BLaER1 treated with 17β-estradiol and CSF1 and Interleukin-3, amounts not matched to agents 10 nM and 100 nM (cell line): Measurements from ENCODE around the gene UBE2E2.

Experiments used
- H3K27ac ChIP-seq, 11 experiments: shearing (Covaris generic); formaldehyde crosslinking; 2 replicates each; pipeline ENCODE4 v1.8.1; 2022
- H3K27me3 ChIP-seq, 11 experiments: shearing (Covaris generic); formaldehyde crosslinking; 2 replicates each; pipeline ENCODE4 v1.8.1; 2022
- H3K36me3 ChIP-seq, 11 experiments: shearing (Covaris generic); formaldehyde crosslinking; 2 replicates each; pipeline ENCODE4 v1.8.1; 2022
- H3K4me1 ChIP-seq, 10 experiments: shearing (Covaris generic); formaldehyde crosslinking; 2 replicates each; pipeline ENCODE4 v1.8.1; 2022
- H3K4me2 ChIP-seq, 11 experiments: shearing (Covaris generic); formaldehyde crosslinking; 2 replicates each; pipeline ENCODE4 v1.8.1; 2022
- H3K4me3 ChIP-seq, 10 experiments: shearing (Covaris generic); formaldehyde crosslinking; 2 replicates each; pipeline ENCODE4 v1.8.1; 2022
- H3K9ac ChIP-seq, 11 experiments: shearing (Covaris generic); formaldehyde crosslinking; 2 replicates each; pipeline ENCODE4 v1.8.1; 2022
- H3K9me3 ChIP-seq, 11 experiments: shearing (Covaris generic); formaldehyde crosslinking; replicated peaks in 1 of 11; 2 replicates each; pipeline ENCODE4 v1.8.1; 2022
- H4K20me1 ChIP-seq, 11 experiments: shearing (Covaris generic); formaldehyde crosslinking; 2 replicates each; pipeline ENCODE4 v1.8.1; 2022
- Cebpa-rat ChIP-seq, 11 experiments: shearing (Covaris generic); IDR thresholded peaks; 2 replicates each; pipeline ENCODE4 v1.8.1; 2022

Gene UBE2E2

GRCh38 chr3:23395115-23395514 is 192.0 kb downstream of the UBE2E2 start:
- H4K20me1 ChIP-seq: peaks cover 0 to 87% (median 7%) of the 10 kb centered on the region in 11 experiments; a peak in 8 of 22 replicates
- H3K4me1 ChIP-seq: peaks cover 4 to 13% (median 8%) of the 10 kb centered on the region in 10 experiments; a peak in 17 of 20 replicates
- H3K9ac ChIP-seq: no peak overlapping the region
- no peak overlapping the region for H3K4me2 ChIP-seq
- 0 out of 22 replicates have a peak, but pooled peaks cover 0 to under 1% (median 0%) of the 10 kb centered on the region in 11 experiments for H3K27me3 ChIP-seq
- 0 out of 22 replicates have a peak, but pooled peaks cover 0 to 5% (median 0%) of the 10 kb centered on the region in 11 experiments for H3K9me3 ChIP-seq
- TF ChIP-seq Cebpa-rat (IDR thresholded peaks at IDR 0.05): no peak
- H3K4me3 ChIP-seq: no peak overlapping the region
- H3K36me3 ChIP-seq: peaks cover 0 to 6% (median 0%) of the 10 kb centered on the region in 11 experiments; a peak in 2 of 22 replicates
- no peak overlapping the region for H3K27ac ChIP-seq

- H3K4me3 ChIP-seq: no peak overlapping the region
- no peaks in the 10 kb centered on the region for H3K36me3 ChIP-seq
- peaks cover 0 to 87% (median 14%) of the 10 kb centered on the region in 11 experiments; a peak in 13 of 22 replicates for H4K20me1 ChIP-seq
- peaks cover 4 to 13% (median 8%) of the 10 kb centered on the region in 10 experiments; a peak in 17 of 20 replicates for H3K4me1 ChIP-seq
- peak overlapping the region in 2 of 11 experiments; percentile 21 to 32; a peak in 4 of 22 replicates for H3K4me2 ChIP-seq
- H3K27ac ChIP-seq: no peak overlapping the region
- no peak for TF ChIP-seq Cebpa-rat (IDR thresholded peaks at IDR 0.05)
- H3K9me3 ChIP-seq: no peaks in the 10 kb centered on the region
- H3K27me3 ChIP-seq: peaks cover 0 to 14% (median 2%) of the 10 kb centered on the region in 11 experiments; a peak in 3 of 22 replicates
- no peak overlapping the region for H3K9ac ChIP-seq
Observed at GRCh38 chr3:23396746-23397145, 193.6 kb downstream of the UBE2E2 start.

GRCh38 chr3:23399221-23399620 is 196.1 kb downstream of the UBE2E2 start:
- Histone ChIP-seq H3K36me3 (no peaks in the 10 kb centered on the region), H4K20me1 (peaks cover 0 to 92% (median 21%) of the 10 kb centered on the region in 11 experiments; a peak in 14 of 22 replicates), H3K4me2 (no peak overlapping the region), H3K4me3 (no peak overlapping the region), H3K4me1 (peaks cover 13 to 21% (median 19%) of the 10 kb centered on the region in 10 experiments), H3K9me3 (no peaks in the 10 kb centered on the region), H3K27me3 (peaks cover 0 to 17% (median 3%) of the 10 kb centered on the region in 11 experiments; a peak in 3 of 22 replicates), H3K27ac (no peak overlapping the region), H3K9ac (no peak overlapping the region)
- no peak for TF ChIP-seq Cebpa-rat (IDR thresholded peaks at IDR 0.05)

GRCh38 chr3:23402728-23403492 is 199.8 kb downstream of the UBE2E2 start:
- Histone ChIP-seq H3K27ac (no peak overlapping the region), H3K4me3 (no peak overlapping the region), H3K9me3 (no peaks in the 10 kb centered on the region), H4K20me1 (peaks cover 0 to 99% (median 37%) of the 10 kb centered on the region in 11 experiments; a peak in 14 of 22 replicates), H3K4me2 (peak overlapping the region; percentile 25 to 79 (median 58)), H3K9ac (no peak overlapping the region), H3K27me3 (peaks cover 0 to 17% (median 3%) of the 10 kb centered on the region in 11 experiments; a peak in 4 of 22 replicates), H3K4me1 (peaks cover 23 to 41% (median 30%) of the 10 kb centered on the region in 10 experiments), H3K36me3 (no peaks in the 10 kb centered on the region)
- TF ChIP-seq Cebpa-rat (IDR thresholded peaks at IDR 0.05): no peak

- Histone ChIP-seq H3K4me1 (peaks cover 23 to 41% (median 30%) of the 10 kb centered on the region in 10 experiments), H3K4me2 (peak overlapping the region in 5 of 11 experiments; percentile 57 to 79 (median 72); a peak in 10 of 22 replicates), H3K9me3 (no peaks in the 10 kb centered on the region), H4K20me1 (peaks cover 0 to 99% (median 37%) of the 10 kb centered on the region in 11 experiments; a peak in 14 of 22 replicates), H3K36me3 (no peaks in the 10 kb centered on the region), H3K27ac (no peak overlapping the region), H3K9ac (no peak overlapping the region), H3K27me3 (peaks cover 0 to 17% (median 3%) of the 10 kb centered on the region in 11 experiments; a peak in 4 of 22 replicates), H3K4me3 (no peak overlapping the region)
- no peak for TF ChIP-seq Cebpa-rat (IDR thresholded peaks at IDR 0.05)
Observed at GRCh38 chr3:23404246-23404645, 201.1 kb downstream of the UBE2E2 start.

GRCh38 chr3:23405081-23405480 is 202.0 kb downstream of the UBE2E2 start:
- no peak overlapping the region; a peak in 1 of 20 replicates for H3K4me3 ChIP-seq
- H3K36me3 ChIP-seq: no peaks in the 10 kb centered on the region
- H3K4me2 ChIP-seq: peak overlapping the region; percentile 21 to 79 (median 61); a peak in 18 of 22 replicates
- no peak overlapping the region for H3K27ac ChIP-seq
- H3K4me1 ChIP-seq: peaks cover 23 to 41% (median 30%) of the 10 kb centered on the region in 10 experiments
- H3K9me3 ChIP-seq: no peaks in the 10 kb centered on the region
- H3K27me3 ChIP-seq: peaks cover 0 to 17% (median 3%) of the 10 kb centered on the region in 11 experiments; a peak in 4 of 22 replicates
- no peak overlapping the region for H3K9ac ChIP-seq
- TF ChIP-seq Cebpa-rat (IDR thresholded peaks at IDR 0.05): no peak
- peaks cover 0 to 99% (median 35%) of the 10 kb centered on the region in 11 experiments; a peak in 14 of 22 replicates for H4K20me1 ChIP-seq

- peaks cover 0 to 99% (median 28%) of the 10 kb centered on the region in 11 experiments; a peak in 13 of 22 replicates for H4K20me1 ChIP-seq
- H3K4me3 ChIP-seq: no peak overlapping the region
- H3K9me3 ChIP-seq: no peaks in the 10 kb centered on the region
- H3K9ac ChIP-seq: no peak overlapping the region
- H3K27ac ChIP-seq: no peak overlapping the region
- H3K36me3 ChIP-seq: no peaks in the 10 kb centered on the region
- H3K4me1 ChIP-seq: peaks cover 23 to 41% (median 30%) of the 10 kb centered on the region in 10 experiments
- H3K27me3 ChIP-seq: peaks cover 0 to 4% (median 0%) of the 10 kb centered on the region in 11 experiments; a peak in 2 of 22 replicates
- no peak for TF ChIP-seq Cebpa-rat (IDR thresholded peaks at IDR 0.05)
- no peak overlapping the region for H3K4me2 ChIP-seq
Observed at GRCh38 chr3:23406601-23407000, 203.5 kb downstream of the UBE2E2 start.

- no peak for TF ChIP-seq Cebpa-rat (IDR thresholded peaks at IDR 0.05)
- Histone ChIP-seq H3K27ac (no peak overlapping the region), H3K4me1 (peaks cover 0 to 9% (median 4%) of the 10 kb centered on the region in 10 experiments; a peak in 9 of 20 replicates), H3K4me3 (no peak overlapping the region), H3K27me3 (no peaks in the 10 kb centered on the region), H3K4me2 (no peak overlapping the region), H4K20me1 (peaks cover 0 to 90% (median 0%) of the 10 kb centered on the region in 11 experiments; a peak in 5 of 22 replicates), H3K36me3 (peaks cover 0 to 17% (median 0%) of the 10 kb centered on the region in 11 experiments; a peak in 4 of 22 replicates), H3K9ac (no peak overlapping the region), H3K9me3 (peaks cover 0 to 26% (median 13%) of the 10 kb centered on the region in 11 experiments; a peak in 13 of 22 replicates)
Observed at GRCh38 chr3:23418026-23418425, 214.9 kb downstream of the UBE2E2 start.
